GM18858 (cell line): ENCODE data around the gene FCHO1.

Experiments used
- ATAC-seq: cut with Tn5 transposase; IDR thresholded peaks from one replicate; pipeline ENCODE4 v1.9.1; 2021; ENCODE audit not compliant: unreplicated experiment

Gene FCHO1

GRCh38 chr19:17734146-17734545, 17.1 kb upstream of the FCHO1 start:
- no peak for ATAC-seq

- ATAC-seq = no peak
Measured at GRCh38 chr19:17735410-17735809, 15.9 kb upstream of the FCHO1 start.

- no peak for ATAC-seq
Measured at GRCh38 chr19:17737690-17738153, 13.6 kb upstream of the FCHO1 start.

GRCh38 chr19:17739121-17739875, 12.0 kb upstream of the FCHO1 start:
- no peak for ATAC-seq

GRCh38 chr19:17741456-17741855, 9.8 kb upstream of the FCHO1 start:
- ATAC-seq = no peak

- no peak for ATAC-seq
Measured at GRCh38 chr19:17743874-17744580, 7.2 kb upstream of the FCHO1 start.

- peak; percentile 68 for ATAC-seq
Measured at GRCh38 chr19:17747205-17748098, 3.8 kb upstream of the FCHO1 start.

GRCh38 chr19:17748884-17749638, 2.2 kb upstream of the FCHO1 start:
- no peak for ATAC-seq

- ATAC-seq = no peak
Measured at GRCh38 chr19:17749912-17750317, 1.4 kb upstream of the FCHO1 start.

- ATAC-seq = no peak
Measured at GRCh38 chr19:17751912-17752273, 616 bp downstream of the FCHO1 start.

GRCh38 chr19:17752865-17753639, 1.8 kb downstream of the FCHO1 start:
- ATAC-seq = no peak

- ATAC-seq = no peak
Measured at GRCh38 chr19:17753976-17754375, 2.7 kb downstream of the FCHO1 start.

- peak; percentile 34 for ATAC-seq
Measured at GRCh38 chr19:17754634-17755442, 3.6 kb downstream of the FCHO1 start.

- ATAC-seq = no peak
Measured at GRCh38 chr19:17755443-17755890, 4.2 kb downstream of the FCHO1 start.

- ATAC-seq = no peak
Measured at GRCh38 chr19:17755977-17756670, 4.8 kb downstream of the FCHO1 start.

GRCh38 chr19:17757125-17757524, 5.8 kb downstream of the FCHO1 start:
- no peak for ATAC-seq

GRCh38 chr19:17758515-17758914, 7.2 kb downstream of the FCHO1 start:
- ATAC-seq = no peak

- no peak for ATAC-seq
Measured at GRCh38 chr19:17761148-17761547, 9.9 kb downstream of the FCHO1 start.
